Caki2 (cell line): ENCODE measurements around the gene FAM25A. TPM values are rescaled to one million over a fixed set of nuclear protein-coding genes. Genes with fewer than 3 reads are reported as not detected.

Source experiments
- DNase-seq: peaks from one replicate; pipeline ENCODE4 v3.0.0-alpha.2; 2015; ENCODE audit warnings: low read depth
- in situ Hi-C: cut with HindIII; loops from 2 replicates; pipeline ENCODE4 v1.10.0; 2016; ENCODE audit warnings: low sequenced_read_pairs, low pct_unique_long_range_greater_than_20kb, mixed read lengths
- total RNA-seq: library from RNA; depleted of rRNA; stranded (reverse); fragments of >200 nt; shearing (Covaris generic); gene quantifications from 2 replicates; pipeline ENCODE4 v1.2.3, GENCODE V29; 2014; ENCODE audit warnings: low replicate concordance; rRNA removed

FAM25A gene
- total RNA-seq, 1 experiment from 2014 or later: not detected

DNA sequence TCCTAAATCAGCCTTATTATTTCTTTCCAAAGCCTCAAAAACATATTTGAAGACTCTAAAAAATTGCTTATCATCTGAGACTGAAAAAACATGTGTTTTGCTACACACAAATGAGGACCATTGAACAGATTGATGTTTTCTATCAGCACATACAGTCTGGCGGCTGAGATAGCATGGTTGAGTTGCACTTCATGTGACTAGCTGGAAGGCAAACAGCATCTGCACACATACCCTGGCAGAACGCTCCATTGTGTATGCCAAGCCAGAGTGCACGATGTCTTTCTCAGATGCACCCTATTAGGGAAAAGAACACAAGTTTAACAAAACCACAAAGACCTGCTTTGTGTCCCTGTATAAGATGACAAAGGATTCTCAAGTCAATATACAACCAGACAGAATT lies 33.0 kb downstream of the FAM25A start:
- no peak for DNase-seq
- in situ Hi-C loops: no loop called here

DNA sequence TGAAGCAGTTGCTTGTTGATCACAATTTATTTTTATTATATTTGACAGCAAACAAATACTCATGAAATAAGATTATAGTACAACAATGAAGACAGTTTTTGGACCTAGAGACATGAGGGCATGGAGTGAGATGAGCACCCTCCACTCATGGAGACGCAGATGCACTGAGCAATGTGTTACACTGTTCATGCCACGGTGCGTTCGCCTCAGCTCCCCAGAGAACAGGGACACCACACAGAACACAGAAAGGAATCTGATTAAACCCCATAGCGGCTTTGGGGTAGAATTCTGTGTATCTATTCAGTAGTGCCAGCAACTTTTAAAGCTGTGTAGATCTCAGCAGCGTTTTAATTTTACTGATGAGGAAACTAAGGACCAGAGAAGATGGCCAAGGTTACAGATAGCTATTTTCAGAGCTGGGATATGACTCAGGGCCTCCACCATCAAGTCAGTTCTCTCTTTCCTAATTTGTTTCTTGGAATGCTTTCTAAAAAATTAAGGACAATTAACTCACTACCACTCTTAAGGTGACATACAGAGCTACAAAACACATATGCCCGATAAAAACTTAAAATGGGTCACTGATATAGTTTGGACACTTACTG lies 33.6 kb downstream of the FAM25A start:
- in situ Hi-C loops: no loop called here
- DNase-seq: no peak

DNA sequence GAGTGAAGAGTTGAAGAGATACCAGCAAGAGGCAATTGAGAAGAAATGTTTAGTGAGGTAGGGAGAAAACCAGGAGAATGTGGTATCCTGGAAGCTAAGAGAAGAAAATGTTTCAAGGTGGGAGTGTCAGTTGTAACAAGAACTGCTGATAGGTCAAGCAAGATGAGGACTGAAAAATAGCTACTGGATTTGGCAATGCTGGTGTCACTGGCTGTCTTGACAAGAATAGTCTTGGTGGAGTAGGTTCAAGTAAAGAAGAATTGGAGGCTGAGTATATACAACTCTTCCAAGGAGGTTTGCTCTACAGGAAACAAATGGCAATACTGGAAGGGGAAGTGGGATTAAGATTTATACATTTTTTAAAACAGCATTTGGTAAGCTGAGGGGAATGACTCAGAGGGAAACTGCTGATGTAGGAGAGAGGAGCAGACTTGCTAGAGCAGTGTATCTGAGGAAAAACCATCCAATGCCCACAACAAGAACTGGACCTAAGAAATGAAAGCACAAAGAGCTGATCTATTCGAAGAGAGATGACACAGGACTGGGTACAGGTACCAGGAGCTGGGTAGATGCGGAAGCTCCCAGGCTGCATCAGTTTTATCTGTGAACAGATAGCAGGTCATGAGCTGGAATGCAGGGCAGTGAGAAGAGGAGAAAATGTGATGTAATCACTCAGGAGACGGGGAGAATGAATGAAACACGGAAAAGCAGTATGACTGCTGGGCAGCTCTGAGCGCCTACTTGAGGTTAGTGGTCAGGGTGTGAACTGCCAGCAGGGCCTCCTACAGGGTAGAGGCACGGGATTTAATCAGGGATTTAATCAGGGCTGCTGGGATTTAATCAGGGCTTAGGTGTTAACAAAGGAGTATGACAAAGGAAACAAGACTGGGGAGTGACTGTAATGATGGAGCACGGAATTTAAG lies 34.5 kb downstream of the FAM25A start:
- in situ Hi-C loops: no loop called here
- DNase-seq: no peak

DNA sequence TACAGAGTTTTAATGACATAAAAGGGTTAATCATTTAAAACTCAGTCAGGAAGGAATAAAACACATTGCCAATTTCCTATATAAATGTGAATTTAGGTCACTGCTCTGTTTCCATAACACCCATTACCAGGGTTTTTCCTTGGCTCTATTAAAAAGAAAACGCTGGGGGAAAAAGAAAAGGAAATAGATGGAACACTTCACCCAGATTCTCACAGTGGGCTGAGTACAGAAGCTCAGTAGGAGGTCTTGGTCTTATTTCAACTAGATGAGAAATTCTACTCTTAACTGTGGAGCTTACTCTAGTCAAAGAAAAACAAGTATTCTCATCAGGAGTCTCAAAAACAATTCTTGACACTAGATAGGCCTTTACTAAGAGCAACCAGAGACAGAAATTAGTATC lies 38.1 kb downstream of the FAM25A start:
- in situ Hi-C loops: no loop called here
- no peak for DNase-seq

DNA sequence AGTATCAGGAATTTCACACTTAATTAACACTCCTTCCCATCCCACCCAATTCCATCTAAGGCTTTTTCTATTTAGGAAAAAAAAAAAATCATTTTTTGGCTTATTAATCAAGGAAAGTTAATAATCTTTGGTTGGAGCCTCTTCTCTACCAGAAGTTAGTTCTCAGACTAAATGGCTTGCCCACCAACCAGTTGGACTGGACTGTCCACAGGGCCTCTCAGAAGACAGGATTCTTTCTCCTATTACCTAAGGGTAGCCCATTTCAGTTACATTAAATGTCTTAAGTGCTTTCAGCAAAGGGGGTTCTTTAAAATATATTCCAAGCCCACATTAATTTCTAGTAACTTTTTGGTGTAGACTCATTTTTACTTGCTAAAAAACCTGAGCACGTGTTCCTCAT lies 39.3 kb downstream of the FAM25A start:
- in situ Hi-C loops: no loop called here
- DNase-seq: no peak

DNA sequence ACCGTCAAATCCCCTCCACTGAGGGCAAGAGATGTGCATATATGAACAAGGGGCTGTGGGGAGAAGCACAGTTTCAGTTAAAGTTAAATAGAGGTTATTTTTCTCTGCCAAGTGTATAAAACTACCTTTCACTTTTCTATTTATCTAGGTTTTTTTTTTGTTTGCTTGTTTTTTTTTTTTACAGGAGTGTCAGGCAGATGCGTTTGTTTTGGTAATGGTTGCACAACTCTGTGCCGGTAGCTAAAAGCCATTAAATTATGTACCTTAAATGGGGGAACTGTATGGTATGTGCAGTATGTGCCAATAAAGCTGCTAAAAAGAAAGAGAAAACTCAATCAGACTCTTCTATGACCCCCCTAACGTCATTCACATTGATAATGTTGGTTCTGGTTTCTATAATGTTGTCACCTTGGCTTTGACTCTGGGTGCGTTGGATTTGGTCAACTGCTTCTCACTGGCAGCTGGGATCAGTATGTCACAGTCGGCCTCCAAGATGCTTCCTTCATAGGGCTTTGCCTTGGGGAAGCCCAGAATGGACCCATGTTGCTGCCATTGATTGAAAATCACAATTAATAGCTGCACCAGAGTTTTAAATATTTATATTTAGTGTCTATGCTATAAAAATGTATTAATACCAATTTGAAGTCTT lies 40.3 kb downstream of the FAM25A start:
- in situ Hi-C loops: no loop called here
- no peak for DNase-seq

DNA sequence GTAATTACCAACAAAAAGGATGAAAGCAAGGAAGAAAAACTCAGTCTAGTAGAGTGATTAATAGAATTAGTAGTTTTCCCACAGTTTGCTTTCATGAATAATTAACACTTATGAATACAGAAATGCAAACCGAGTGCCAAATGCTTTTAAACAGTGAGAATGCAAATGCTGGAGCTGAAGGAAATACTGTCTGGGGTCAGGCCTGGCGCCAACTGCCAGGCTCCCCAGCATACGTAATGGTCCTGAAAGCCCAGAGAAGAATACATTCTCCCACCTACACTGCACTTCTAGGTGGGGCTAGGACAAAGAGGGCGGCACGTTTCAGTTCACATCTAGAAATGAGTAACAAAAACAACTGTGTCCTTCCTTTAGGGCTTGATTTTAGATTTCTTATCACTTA lies 44.6 kb downstream of the FAM25A start:
- DNase-seq: no peak
- in situ Hi-C loops: no loop called here

DNA sequence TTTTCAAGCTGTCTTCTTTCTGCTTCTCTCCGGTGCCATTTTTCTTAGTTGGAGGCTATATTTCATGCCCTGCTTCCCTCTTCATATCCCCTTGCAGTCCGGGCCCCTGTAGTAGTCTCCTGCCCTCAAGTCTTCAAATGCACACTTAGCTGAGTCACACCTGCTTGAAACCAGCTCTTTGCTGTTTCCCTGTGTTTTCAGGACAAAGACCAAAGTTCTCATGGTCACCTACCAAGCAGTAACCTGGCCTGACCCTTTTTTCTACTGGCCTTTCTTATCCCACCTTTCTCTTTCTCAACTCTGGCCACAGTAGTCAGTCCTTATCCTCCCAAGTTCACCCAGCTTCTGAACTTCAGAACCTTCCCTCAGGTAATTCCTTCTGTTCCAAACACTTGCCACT lies 46.1 kb downstream of the FAM25A start:
- no peak for DNase-seq
- in situ Hi-C loops: no loop called here

DNA sequence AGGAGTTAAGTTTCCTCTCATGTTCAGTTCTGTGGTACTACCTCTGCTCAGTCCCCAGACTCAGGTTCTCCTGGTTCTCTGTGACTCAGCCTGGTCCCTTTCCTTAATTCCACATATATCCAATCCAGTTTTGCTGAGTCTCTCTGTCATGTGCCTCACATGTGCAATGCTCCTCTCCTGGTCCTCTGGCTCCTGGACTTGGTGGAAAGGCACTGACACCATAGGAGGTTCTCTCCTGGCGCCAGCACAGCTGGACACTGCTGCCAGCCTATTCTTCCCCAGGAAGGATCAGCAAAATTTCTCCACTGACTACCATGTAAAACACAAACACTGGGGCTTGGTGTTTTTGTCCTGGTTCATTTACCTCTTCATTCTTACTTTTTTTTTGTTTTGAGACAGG lies 46.8 kb downstream of the FAM25A start:
- DNase-seq: no peak

DNA sequence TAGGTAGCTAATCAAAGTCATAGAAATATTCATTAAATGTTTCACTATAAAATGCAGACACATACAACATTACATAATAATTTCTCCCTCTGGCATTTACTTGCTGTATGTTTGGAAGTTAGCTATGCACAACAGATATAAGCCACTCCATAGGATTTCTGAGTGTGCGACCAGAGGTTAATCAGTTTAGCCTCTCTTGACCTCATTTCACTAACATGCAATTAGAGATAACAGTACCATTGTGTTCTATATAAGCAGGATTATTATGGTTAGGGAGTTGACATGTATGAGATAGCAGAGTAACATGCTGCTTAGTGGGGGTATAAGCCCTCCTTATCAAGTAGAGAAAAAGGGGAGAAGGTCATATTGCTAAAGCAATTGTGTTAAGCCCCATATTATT lies 48.2 kb downstream of the FAM25A start:
- in situ Hi-C loops: no loop called here
- DNase-seq: no peak

More for the DNA sequence above, 46.8 kb downstream of the FAM25A start:
- in situ Hi-C loops: no loop called here

DNA sequence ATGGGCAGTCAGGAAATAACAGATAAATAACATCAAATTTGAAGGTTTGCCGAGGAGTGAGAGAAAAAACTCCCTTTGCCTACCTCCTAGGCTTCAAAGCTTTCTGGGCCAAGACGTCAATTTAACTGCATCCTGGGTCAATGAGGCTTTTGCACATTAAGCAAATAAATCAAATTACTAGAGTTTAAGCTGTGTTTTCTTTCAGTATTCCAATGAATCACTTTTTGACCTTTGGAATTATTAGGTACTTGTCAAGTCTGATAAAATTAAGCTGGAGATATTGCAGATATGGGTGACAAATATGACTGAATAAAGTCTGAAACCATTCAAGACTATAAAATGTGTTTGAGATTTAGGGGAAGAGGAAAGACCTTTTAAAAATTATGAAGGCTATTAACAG lies 52.4 kb downstream of the FAM25A start:
- no peak for DNase-seq
- in situ Hi-C loops: no loop called here

Other genes with a start within 250 kb of the FAM25A start
- gene MMRN2, start 62.7 kb upstream of the FAM25A start, total RNA-seq: 4.8 and 14.5 TPM in 2 replicates
- 245 and 315 TPM in 2 replicates for gene SNCG, start 61.7 kb upstream of the FAM25A start, total RNA-seq
- gene ADIRF, start 51.8 kb upstream of the FAM25A start, total RNA-seq: not detected in 2 replicates
- 212 and 237 TPM in 2 replicates for gene GLUD1, start 74.5 kb downstream of the FAM25A start, total RNA-seq
- gene SHLD2, start 74.9 kb downstream of the FAM25A start, total RNA-seq: 17.0 and 20.0 TPM in 2 replicates
- gene NUTM2A, start 205.2 kb downstream of the FAM25A start, total RNA-seq: 1.7 TPM in 1 of 2 replicates, not detected in the other